Endothelial cell of umbilical vein (primary cell): ENCODE data around the gene REPIN1.

Source experiments
- EZH2 ChIP-seq: IDR thresholded peaks from 2 replicates; pipeline ENCODE4 v1.6.1; 2012; ENCODE audit warnings: borderline replicate concordance, low read depth, mild to moderate bottlenecking, moderate library complexity, low read length, inconsistent platforms; ENCODE audit not compliant: severe bottlenecking
- JUN ChIP-seq: IDR thresholded peaks from 2 replicates; pipeline ENCODE4 v1.6.1; 2011; ENCODE audit warnings: borderline replicate concordance, low read depth; ENCODE audit not compliant: insufficient read length, insufficient read depth
- POLR2A ChIP-seq: IDR thresholded peaks from 2 replicates; pipeline ENCODE4 v1.6.1; 2012; ENCODE audit warnings: low read depth, mild to moderate bottlenecking, control low read depth, low read length
- POLR2AphosphoS5 ChIP-seq: IDR thresholded peaks from 2 replicates; pipeline ENCODE4 v1.6.1; 2012; ENCODE audit warnings: low read depth, mild to moderate bottlenecking, control low read depth, low read length, moderate library complexity; ENCODE audit not compliant: insufficient read depth
- TF ChIP-seq, protein P1 (sequence below), 2 donors: IDR thresholded peaks; 1 replicate in 1 of 2; 2 replicates in 1 of 2; pipeline ENCODE4 v1.5.1; 2011; ENCODE audit warnings: low read length in 2 of 2, mild to moderate bottlenecking in 2 of 2, moderate library complexity in 2 of 2, control low read depth in 1 of 2, inconsistent platforms in 1 of 2, low read depth in 1 of 2; ENCODE audit not compliant: insufficient read depth in 1 of 2; ENCODE audit errors: extremely low read depth in 1 of 2
- TF ChIP-seq, protein P2 (sequence below): IDR thresholded peaks from 2 replicates; pipeline ENCODE4 v1.6.1; 2011; ENCODE audit not compliant: insufficient read depth, insufficient read length

DNA sequence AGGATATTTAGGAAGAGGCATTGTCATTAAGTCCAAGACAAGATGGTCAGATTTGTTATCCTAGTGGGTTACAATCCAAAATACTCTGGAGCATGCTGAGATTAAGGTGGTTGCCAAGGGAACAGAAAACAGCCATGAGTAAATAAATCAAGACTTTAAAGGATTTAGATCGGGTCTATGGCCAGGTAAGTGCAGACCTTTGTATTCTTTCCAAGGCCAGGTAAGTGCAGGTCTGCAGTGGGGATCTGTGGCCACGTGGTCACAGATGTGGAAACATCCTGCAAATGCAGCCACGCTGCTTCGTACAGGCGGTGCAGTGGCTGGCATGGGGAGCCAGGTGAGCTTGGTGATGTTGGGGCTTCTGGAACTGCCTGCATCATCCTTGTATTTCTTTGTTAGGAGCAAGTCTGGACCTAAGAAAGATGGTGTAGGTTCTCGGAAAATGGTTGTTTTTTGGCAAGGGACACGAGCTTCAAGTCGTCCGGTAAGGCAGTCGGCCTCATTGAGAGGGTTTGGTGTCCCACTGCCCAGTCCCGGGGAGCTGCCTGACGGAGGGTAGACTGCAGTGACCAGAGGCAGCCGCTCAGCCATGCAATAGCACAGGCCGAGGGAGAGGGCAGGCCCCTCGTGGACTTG, 32.3 kb downstream of the REPIN1 start:
- TF ChIP-seq, protein P1, sequence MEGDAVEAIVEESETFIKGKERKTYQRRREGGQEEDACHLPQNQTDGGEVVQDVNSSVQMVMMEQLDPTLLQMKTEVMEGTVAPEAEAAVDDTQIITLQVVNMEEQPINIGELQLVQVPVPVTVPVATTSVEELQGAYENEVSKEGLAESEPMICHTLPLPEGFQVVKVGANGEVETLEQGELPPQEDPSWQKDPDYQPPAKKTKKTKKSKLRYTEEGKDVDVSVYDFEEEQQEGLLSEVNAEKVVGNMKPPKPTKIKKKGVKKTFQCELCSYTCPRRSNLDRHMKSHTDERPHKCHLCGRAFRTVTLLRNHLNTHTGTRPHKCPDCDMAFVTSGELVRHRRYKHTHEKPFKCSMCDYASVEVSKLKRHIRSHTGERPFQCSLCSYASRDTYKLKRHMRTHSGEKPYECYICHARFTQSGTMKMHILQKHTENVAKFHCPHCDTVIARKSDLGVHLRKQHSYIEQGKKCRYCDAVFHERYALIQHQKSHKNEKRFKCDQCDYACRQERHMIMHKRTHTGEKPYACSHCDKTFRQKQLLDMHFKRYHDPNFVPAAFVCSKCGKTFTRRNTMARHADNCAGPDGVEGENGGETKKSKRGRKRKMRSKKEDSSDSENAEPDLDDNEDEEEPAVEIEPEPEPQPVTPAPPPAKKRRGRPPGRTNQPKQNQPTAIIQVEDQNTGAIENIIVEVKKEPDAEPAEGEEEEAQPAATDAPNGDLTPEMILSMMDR (IDR thresholded peaks at IDR 0.05; ENCODE audit: extremely low read depth in 1 of 2, insufficient read depth in 1 of 2, low read depth in 1 of 2, low read length in 2 of 2), result no peak
- TF ChIP-seq, protein P2, sequence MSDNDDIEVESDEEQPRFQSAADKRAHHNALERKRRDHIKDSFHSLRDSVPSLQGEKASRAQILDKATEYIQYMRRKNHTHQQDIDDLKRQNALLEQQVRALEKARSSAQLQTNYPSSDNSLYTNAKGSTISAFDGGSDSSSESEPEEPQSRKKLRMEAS, result no peak
- no peak for TF ChIP-seq EZH2
- TF ChIP-seq JUN, result no peak
- no peak for TF ChIP-seq POLR2A
- TF ChIP-seq POLR2AphosphoS5, result no peak
